ENCODE results near the gene SEC22A. TPM values are rescaled to one million over a fixed set of nuclear protein-coding genes. Genes with fewer than 3 reads are reported as not detected.

Gene SEC22A
- total and polyA plus RNA-seq, 10 of the 15 experiments (the other 5 are each of a cell fraction or from before 2014, with no cell fraction given): 19.3 to 70.3 (median 36.7) TPM

DNA sequence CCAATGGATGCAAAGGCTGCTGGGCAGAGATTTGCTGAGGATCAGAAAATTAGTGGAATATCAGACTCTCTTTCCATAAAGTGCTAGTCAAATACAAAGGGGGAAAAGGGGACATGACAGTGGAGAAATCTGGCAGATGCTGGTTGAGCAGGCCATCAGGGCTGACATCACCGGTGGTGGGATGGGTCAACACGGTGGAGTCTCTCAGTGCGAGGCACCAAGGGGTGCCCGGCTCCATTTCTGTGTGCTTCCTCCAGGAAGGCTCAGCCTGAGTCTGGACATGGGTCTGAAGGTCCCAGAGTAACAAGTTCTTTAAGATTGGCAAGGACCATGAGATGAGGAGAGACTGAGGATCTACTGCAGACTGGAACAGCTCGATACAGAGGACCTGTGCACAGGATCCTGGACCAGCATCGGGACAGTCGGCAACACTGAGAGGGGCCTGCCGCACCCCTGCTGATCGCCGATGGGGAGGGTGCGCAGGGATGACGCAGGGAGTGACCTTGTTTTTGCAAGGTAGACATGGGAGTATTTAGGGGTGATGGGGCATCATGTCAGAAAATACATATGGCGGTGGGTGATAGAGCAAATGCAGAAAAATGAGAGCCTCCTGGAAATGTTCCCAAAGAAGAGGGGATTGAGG, 92.7 kb downstream of the SEC22A start (continued):
- no peak for TF ChIP-seq CBX3 (IDR thresholded peaks at IDR 0.05; ENCODE audit: borderline replicate concordance, low read depth)
- no peak for TF ChIP-seq PML (IDR thresholded peaks at IDR 0.05; ENCODE audit: low read length)
- TF ChIP-seq STAT3 (IDR thresholded peaks at IDR 0.05; ENCODE audit: low read depth, low read length): no peak
- no peak for TF ChIP-seq ATF7 (IDR thresholded peaks at IDR 0.05; ENCODE audit: low read depth)

DNA sequence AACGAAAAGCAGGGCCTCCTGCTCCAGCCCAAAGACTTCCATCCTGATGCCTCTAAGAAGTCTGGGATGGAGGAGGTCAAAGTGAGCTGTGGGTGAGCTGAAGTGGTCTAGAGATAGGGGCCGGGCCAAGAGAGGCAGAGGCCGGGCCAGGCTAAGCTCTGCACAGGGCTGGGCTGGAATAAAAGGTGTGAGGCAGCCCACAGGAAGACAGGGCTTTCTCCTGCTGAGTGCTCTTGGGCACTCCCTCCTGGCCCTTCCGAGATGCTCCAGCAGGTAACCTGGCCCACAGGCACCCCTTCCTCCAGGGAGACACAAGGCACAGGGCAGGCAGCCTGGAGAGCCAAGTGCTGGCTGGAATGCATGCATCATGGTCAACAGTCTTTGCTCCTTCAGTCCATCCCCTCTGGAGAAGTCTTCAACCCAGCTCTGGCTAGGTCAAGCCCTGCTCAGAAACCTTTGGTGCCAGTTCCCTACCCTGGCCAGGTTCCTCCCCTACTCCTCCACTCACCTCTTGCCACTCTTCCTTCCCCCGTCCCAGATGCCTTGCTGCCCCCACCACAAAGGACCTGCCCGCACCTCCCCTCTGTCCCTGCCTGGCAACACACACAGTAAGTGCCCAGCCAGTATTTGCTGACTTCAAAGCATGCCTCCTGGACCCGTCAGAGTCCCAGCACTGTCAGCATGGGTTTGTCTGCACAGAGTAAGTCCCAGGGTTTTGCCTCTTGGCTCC, 93.6 kb downstream of the SEC22A start:
- no peaks in the 10 kb centered on the region for H3K9me3 ChIP-seq (replicated peaks; ENCODE audit: control insufficient read depth, insufficient read depth, low read length)
- ChIA-PET RAD21 (ENCODE audit: unreplicated experiment) (no interaction called here), CTCF (no interaction called here), POLR2A (no interaction called here), SMC1A (ENCODE audit: uncharacterized antibody, unreplicated experiment) (no interaction called here)
- DNase-seq (ENCODE audit: low read depth, low spot score) (no peak), ATAC-seq (no peak; the same call in 2 of the 3 replicates), FAIRE-seq (no peak)
- no peaks in the 10 kb centered on the region for H4K20me1 ChIP-seq (ENCODE audit: control insufficient read depth, insufficient read depth)
- no peaks in the 10 kb centered on the region for H3K4me1 ChIP-seq (ENCODE audit: control insufficient read depth, insufficient read depth, low read length)
- no peak overlapping the region for H3K4me3 ChIP-seq
- no peak overlapping the region for H3K4me2 ChIP-seq (ENCODE audit: control insufficient read depth, insufficient read depth)
- BruUV-seq (replicated peaks): no TSS peak
- no peaks in the 10 kb centered on the region; a peak in 1 of 4 replicates for H3K27me3 ChIP-seq (replicated peaks in 1 of 2; ENCODE audit: control insufficient read depth in 2 of 2, insufficient read depth in 2 of 2, low read length in 1 of 2)
- 8% methylated on average over 7 of the region's 7 CpGs for WGBS (ENCODE audit: insufficient coverage, insufficient replicate concordance, low lambda C conversion rate, missing lambda C conversion rate)
- no peak overlapping the region for H3K9ac ChIP-seq (ENCODE audit: control insufficient read depth, insufficient read depth, low read length)
- H3K36me3 ChIP-seq (ENCODE audit: control insufficient read depth in 2 of 2, insufficient read depth in 2 of 2, low read length in 1 of 2): no peaks in the 10 kb centered on the region
- no peak overlapping the region for H3K27ac ChIP-seq (ENCODE audit: control insufficient read depth, insufficient read depth)
- H3K79me2 ChIP-seq (ENCODE audit: control insufficient read depth, insufficient read depth, low read length): no peaks in the 10 kb centered on the region
- intact Hi-C loops (cut with micrococcal nuclease; ENCODE audit: unreplicated experiment): no loop called here
- in situ Hi-C loops (cut with MboI): no loop called here
- no peak overlapping the region for H2AFZ ChIP-seq (ENCODE audit: control insufficient read depth, low read depth, low read length)
- TF ChIP-seq, protein P1, sequence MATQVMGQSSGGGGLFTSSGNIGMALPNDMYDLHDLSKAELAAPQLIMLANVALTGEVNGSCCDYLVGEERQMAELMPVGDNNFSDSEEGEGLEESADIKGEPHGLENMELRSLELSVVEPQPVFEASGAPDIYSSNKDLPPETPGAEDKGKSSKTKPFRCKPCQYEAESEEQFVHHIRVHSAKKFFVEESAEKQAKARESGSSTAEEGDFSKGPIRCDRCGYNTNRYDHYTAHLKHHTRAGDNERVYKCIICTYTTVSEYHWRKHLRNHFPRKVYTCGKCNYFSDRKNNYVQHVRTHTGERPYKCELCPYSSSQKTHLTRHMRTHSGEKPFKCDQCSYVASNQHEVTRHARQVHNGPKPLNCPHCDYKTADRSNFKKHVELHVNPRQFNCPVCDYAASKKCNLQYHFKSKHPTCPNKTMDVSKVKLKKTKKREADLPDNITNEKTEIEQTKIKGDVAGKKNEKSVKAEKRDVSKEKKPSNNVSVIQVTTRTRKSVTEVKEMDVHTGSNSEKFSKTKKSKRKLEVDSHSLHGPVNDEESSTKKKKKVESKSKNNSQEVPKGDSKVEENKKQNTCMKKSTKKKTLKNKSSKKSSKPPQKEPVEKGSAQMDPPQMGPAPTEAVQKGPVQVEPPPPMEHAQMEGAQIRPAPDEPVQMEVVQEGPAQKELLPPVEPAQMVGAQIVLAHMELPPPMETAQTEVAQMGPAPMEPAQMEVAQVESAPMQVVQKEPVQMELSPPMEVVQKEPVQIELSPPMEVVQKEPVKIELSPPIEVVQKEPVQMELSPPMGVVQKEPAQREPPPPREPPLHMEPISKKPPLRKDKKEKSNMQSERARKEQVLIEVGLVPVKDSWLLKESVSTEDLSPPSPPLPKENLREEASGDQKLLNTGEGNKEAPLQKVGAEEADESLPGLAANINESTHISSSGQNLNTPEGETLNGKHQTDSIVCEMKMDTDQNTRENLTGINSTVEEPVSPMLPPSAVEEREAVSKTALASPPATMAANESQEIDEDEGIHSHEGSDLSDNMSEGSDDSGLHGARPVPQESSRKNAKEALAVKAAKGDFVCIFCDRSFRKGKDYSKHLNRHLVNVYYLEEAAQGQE (IDR thresholded peaks at IDR 0.05; ENCODE audit: low read depth, low read length): no peak
- no peak for TF ChIP-seq BMI1 (IDR thresholded peaks at IDR 0.05; ENCODE audit: borderline replicate concordance)
- TF ChIP-seq, protein P2, sequence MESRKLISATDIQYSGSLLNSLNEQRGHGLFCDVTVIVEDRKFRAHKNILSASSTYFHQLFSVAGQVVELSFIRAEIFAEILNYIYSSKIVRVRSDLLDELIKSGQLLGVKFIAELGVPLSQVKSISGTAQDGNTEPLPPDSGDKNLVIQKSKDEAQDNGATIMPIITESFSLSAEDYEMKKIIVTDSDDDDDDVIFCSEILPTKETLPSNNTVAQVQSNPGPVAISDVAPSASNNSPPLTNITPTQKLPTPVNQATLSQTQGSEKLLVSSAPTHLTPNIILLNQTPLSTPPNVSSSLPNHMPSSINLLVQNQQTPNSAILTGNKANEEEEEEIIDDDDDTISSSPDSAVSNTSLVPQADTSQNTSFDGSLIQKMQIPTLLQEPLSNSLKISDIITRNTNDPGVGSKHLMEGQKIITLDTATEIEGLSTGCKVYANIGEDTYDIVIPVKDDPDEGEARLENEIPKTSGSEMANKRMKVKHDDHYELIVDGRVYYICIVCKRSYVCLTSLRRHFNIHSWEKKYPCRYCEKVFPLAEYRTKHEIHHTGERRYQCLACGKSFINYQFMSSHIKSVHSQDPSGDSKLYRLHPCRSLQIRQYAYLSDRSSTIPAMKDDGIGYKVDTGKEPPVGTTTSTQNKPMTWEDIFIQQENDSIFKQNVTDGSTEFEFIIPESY (IDR thresholded peaks at IDR 0.05): no peak
- TF ChIP-seq, protein P3, sequence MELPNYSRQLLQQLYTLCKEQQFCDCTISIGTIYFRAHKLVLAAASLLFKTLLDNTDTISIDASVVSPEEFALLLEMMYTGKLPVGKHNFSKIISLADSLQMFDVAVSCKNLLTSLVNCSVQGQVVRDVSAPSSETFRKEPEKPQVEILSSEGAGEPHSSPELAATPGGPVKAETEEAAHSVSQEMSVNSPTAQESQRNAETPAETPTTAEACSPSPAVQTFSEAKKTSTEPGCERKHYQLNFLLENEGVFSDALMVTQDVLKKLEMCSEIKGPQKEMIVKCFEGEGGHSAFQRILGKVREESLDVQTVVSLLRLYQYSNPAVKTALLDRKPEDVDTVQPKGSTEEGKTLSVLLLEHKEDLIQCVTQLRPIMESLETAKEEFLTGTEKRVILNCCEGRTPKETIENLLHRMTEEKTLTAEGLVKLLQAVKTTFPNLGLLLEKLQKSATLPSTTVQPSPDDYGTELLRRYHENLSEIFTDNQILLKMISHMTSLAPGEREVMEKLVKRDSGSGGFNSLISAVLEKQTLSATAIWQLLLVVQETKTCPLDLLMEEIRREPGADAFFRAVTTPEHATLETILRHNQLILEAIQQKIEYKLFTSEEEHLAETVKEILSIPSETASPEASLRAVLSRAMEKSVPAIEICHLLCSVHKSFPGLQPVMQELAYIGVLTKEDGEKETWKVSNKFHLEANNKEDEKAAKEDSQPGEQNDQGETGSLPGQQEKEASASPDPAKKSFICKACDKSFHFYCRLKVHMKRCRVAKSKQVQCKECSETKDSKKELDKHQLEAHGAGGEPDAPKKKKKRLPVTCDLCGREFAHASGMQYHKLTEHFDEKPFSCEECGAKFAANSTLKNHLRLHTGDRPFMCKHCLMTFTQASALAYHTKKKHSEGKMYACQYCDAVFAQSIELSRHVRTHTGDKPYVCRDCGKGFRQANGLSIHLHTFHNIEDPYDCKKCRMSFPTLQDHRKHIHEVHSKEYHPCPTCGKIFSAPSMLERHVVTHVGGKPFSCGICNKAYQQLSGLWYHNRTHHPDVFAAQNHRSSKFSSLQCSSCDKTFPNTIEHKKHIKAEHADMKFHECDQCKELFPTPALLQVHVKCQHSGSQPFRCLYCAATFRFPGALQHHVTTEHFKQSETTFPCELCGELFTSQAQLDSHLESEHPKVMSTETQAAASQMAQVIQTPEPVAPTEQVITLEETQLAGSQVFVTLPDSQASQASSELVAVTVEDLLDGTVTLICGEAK (IDR thresholded peaks at IDR 0.05; ENCODE audit: borderline replicate concordance): no peak
- no peak for TF ChIP-seq SMAD5 (IDR thresholded peaks at IDR 0.05; ENCODE audit: low read depth)
- TF ChIP-seq, protein P4, sequence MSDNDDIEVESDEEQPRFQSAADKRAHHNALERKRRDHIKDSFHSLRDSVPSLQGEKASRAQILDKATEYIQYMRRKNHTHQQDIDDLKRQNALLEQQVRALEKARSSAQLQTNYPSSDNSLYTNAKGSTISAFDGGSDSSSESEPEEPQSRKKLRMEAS (IDR thresholded peaks at IDR 0.05; ENCODE audit: low read depth, low read length): no peak
- no peak for TF ChIP-seq CHD1 (IDR thresholded peaks at IDR 0.05; ENCODE audit: low read depth, low read length)
- no peak for TF ChIP-seq ZNF207 (IDR thresholded peaks at IDR 0.05; ENCODE audit: borderline replicate concordance)

Measured in GM12878 (cell line).